SJCRH30 (cell line): ENCODE measurements around the gene YTHDF1. TPM values are rescaled to one million over a fixed set of nuclear protein-coding genes. Genes with fewer than 3 reads are reported as not detected.
A peak's percentile ranks its signal among the peaks of the same experiment; 100 is the strongest.
"Not testable (repeated sequence)": the region's sequence is repeated elsewhere in the genome, so short reads cannot be mapped to it uniquely, and the experiment has no call there.

ENCODE experiments used
- DNase-seq, 2 experiments: peaks; one replicate each; pipeline ENCODE4 v3.0.0-alpha.2; 2015 to 2020
- H3K27ac ChIP-seq: fragments of 250-450 bp; sonication (Bioruptor Pico); 2 replicates; pipeline ENCODE4 v1.5.1; 2020; ENCODE audit warnings: mild to moderate bottlenecking, moderate library complexity
- H3K27me3 ChIP-seq: fragments of 250-450 bp; sonication (Bioruptor Pico); 2 replicates; pipeline ENCODE4 v1.5.1; 2020; ENCODE audit warnings: mild to moderate bottlenecking, moderate library complexity
- H3K36me3 ChIP-seq: fragments of 250-450 bp; sonication (Bioruptor Pico); 2 replicates; pipeline ENCODE4 v1.5.1; 2020; ENCODE audit warnings: mild to moderate bottlenecking, moderate library complexity
- H3K4me1 ChIP-seq: fragments of 250-450 bp; sonication (Bioruptor Pico); 2 replicates; pipeline ENCODE4 v1.5.1; 2020; ENCODE audit warnings: mild to moderate bottlenecking, moderate library complexity
- H3K4me3 ChIP-seq: fragments of 250-450 bp; sonication (Bioruptor Pico); 2 replicates; pipeline ENCODE4 v1.5.1; 2020; ENCODE audit warnings: mild to moderate bottlenecking, moderate library complexity
- H3K9me3 ChIP-seq: fragments of 250-450 bp; sonication (Bioruptor Pico); replicated peaks from 2 replicates; pipeline ENCODE4 v1.5.1; 2020; ENCODE audit warnings: mild to moderate bottlenecking, moderate library complexity
- total RNA-seq: library from RNA; depleted of rRNA; stranded (reverse); fragments of >200 nt; shearing (Covaris generic); gene quantifications from 2 replicates; pipeline ENCODE4 v1.2.3, GENCODE V29; 2014

Gene YTHDF1
- total RNA-seq, 1 experiment from 2014 or later, result 84.4 TPM

- no peak for DNase-seq
- H3K27ac ChIP-seq, result no peak overlapping the region
- H3K4me3 ChIP-seq, result no peak overlapping the region
- H3K9me3 ChIP-seq, result no peaks in the 10 kb centered on the region
- peaks cover 29% of the 10 kb centered on the region for H3K4me1 ChIP-seq
- no peaks in the 10 kb centered on the region for H3K36me3 ChIP-seq
- peaks cover 31% of the 10 kb centered on the region; the same call in 1 of the 2 replicates for H3K27me3 ChIP-seq
Observed at GRCh38 chr20:63225082-63225454, 9.1 kb upstream of the YTHDF1 start.

- Histone ChIP-seq H3K27me3 (peaks cover 25% of the 10 kb centered on the region; the same call in 1 of the 2 replicates), H3K9me3 (no peaks in the 10 kb centered on the region)
- DNase-seq, result peak; percentile 94 to 96
Observed at GRCh38 chr20:63224412-63225081, 8.6 kb upstream of the YTHDF1 start.

GRCh38 chr20:63223826-63224207, 7.9 kb upstream of the YTHDF1 start:
- Histone ChIP-seq H3K9me3 (no peaks in the 10 kb centered on the region), H3K27ac (no peak overlapping the region), H3K4me1 (peaks cover 29% of the 10 kb centered on the region), H3K36me3 (no peaks in the 10 kb centered on the region), H3K4me3 (no peak overlapping the region), H3K27me3 (peaks cover 21% of the 10 kb centered on the region)
- DNase-seq, result no peak

More at GRCh38 chr20:63224412-63225081, 8.6 kb upstream of the YTHDF1 start:
- H3K4me3 ChIP-seq, result no peak overlapping the region
- no peaks in the 10 kb centered on the region for H3K36me3 ChIP-seq
- no peak overlapping the region for H3K27ac ChIP-seq
- peaks cover 29% of the 10 kb centered on the region for H3K4me1 ChIP-seq

GRCh38 chr20:63223121-63223825, 7.3 kb upstream of the YTHDF1 start:
- no peaks in the 10 kb centered on the region for H3K9me3 ChIP-seq
- peak; percentile 77 to 88 for DNase-seq
- no peaks in the 10 kb centered on the region for H3K36me3 ChIP-seq
- H3K4me1 ChIP-seq, result peaks cover 29% of the 10 kb centered on the region
- no peak overlapping the region for H3K27ac ChIP-seq
- peaks cover 22% of the 10 kb centered on the region for H3K27me3 ChIP-seq
- H3K4me3 ChIP-seq, result no peak overlapping the region

GRCh38 chr20:63222541-63222940, 6.6 kb upstream of the YTHDF1 start:
- H3K9me3 ChIP-seq, result no peaks in the 10 kb centered on the region
- no peak overlapping the region for H3K4me3 ChIP-seq
- no peaks in the 10 kb centered on the region for H3K36me3 ChIP-seq
- no peak overlapping the region for H3K27ac ChIP-seq
- DNase-seq, result no peak
- peaks cover 29% of the 10 kb centered on the region for H3K4me1 ChIP-seq
- peaks cover 22% of the 10 kb centered on the region for H3K27me3 ChIP-seq

- not testable (repeated sequence) for H3K27ac ChIP-seq, H3K9me3 ChIP-seq, H3K36me3 ChIP-seq, DNase-seq, H3K4me3 ChIP-seq
- peaks cover 34% of the 10 kb centered on the region for H3K4me1 ChIP-seq
- H3K27me3 ChIP-seq, result peaks cover 22% of the 10 kb centered on the region
Observed at GRCh38 chr20:63221400-63222053, 5.6 kb upstream of the YTHDF1 start.

- Histone ChIP-seq H3K27me3 (peaks cover 22% of the 10 kb centered on the region), H3K4me1 (peaks cover 31% of the 10 kb centered on the region), H3K36me3 (no peaks in the 10 kb centered on the region), H3K4me3 (no peak overlapping the region), H3K9me3 (no peaks in the 10 kb centered on the region), H3K27ac (no peak overlapping the region)
- DNase-seq, result no peak
Observed at GRCh38 chr20:63220696-63221399, 4.9 kb upstream of the YTHDF1 start.

- no peaks in the 10 kb centered on the region for H3K36me3 ChIP-seq
- no peaks in the 10 kb centered on the region for H3K9me3 ChIP-seq
- H3K4me3 ChIP-seq, result no peak overlapping the region
- H3K27me3 ChIP-seq, result peaks cover 22% of the 10 kb centered on the region
- no peak overlapping the region for H3K27ac ChIP-seq
- DNase-seq, result no peak
- peaks cover 22% of the 10 kb centered on the region for H3K4me1 ChIP-seq
Observed at GRCh38 chr20:63219866-63220521, 4.1 kb upstream of the YTHDF1 start.

GRCh38 chr20:63219447-63219821, 3.5 kb upstream of the YTHDF1 start:
- H3K27me3 ChIP-seq, result peaks cover 22% of the 10 kb centered on the region
- peaks cover 22% of the 10 kb centered on the region for H3K4me1 ChIP-seq
- no peak overlapping the region for H3K4me3 ChIP-seq
- H3K27ac ChIP-seq, result no peak overlapping the region
- DNase-seq, result no peak
- H3K9me3 ChIP-seq, result no peaks in the 10 kb centered on the region
- peaks cover 5% of the 10 kb centered on the region for H3K36me3 ChIP-seq

GRCh38 chr20:63218701-63219446, 2.9 kb upstream of the YTHDF1 start:
- no peak overlapping the region for H3K27ac ChIP-seq
- H3K36me3 ChIP-seq, result peaks cover 11% of the 10 kb centered on the region
- DNase-seq, result no peak
- H3K9me3 ChIP-seq, result no peaks in the 10 kb centered on the region
- H3K27me3 ChIP-seq, result peaks cover 22% of the 10 kb centered on the region
- H3K4me3 ChIP-seq, result no peak overlapping the region
- H3K4me1 ChIP-seq, result peaks cover 22% of the 10 kb centered on the region

GRCh38 chr20:63217706-63218105, 1.8 kb upstream of the YTHDF1 start:
- no peak for DNase-seq
- H3K4me1 ChIP-seq, result peaks cover 21% of the 10 kb centered on the region
- peaks cover 23% of the 10 kb centered on the region for H3K36me3 ChIP-seq
- H3K4me3 ChIP-seq, result no peak overlapping the region
- H3K27ac ChIP-seq, result no peak overlapping the region
- H3K27me3 ChIP-seq, result peaks cover 22% of the 10 kb centered on the region
- H3K9me3 ChIP-seq, result no peaks in the 10 kb centered on the region

- H3K9me3 ChIP-seq, result no peaks in the 10 kb centered on the region
- H3K36me3 ChIP-seq, result peaks cover 30% of the 10 kb centered on the region
- H3K4me1 ChIP-seq, result peaks cover 21% of the 10 kb centered on the region
- peak in 1 of 2 experiments; percentile 44 for DNase-seq
- no peak overlapping the region for H3K27ac ChIP-seq
- H3K4me3 ChIP-seq, result peak overlapping the region; percentile 94
- peaks cover 18% of the 10 kb centered on the region for H3K27me3 ChIP-seq
Observed at GRCh38 chr20:63216849-63217471, 1.0 kb upstream of the YTHDF1 start.
